ENCODE data around the gene ZSWIM6. TPM values are rescaled to one million over a fixed set of nuclear protein-coding genes. Genes with fewer than 3 reads are reported as not detected.

ZSWIM6 gene
- total and polyA plus RNA-seq, 2 of the 4 experiments (the other 2 are of a cell fraction): 10.8 to 14.1 TPM

- Histone ChIP-seq H3K23ac (ENCODE audit: low read depth, low read length) (no peak overlapping the region), H3K27ac (ENCODE audit: insufficient read depth, low read length) (no peak overlapping the region), H2AK9ac (replicated peaks; ENCODE audit: low read depth, low read length, poor library complexity) (no peak overlapping the region), H2BK120ac (ENCODE audit: low read depth, low read length) (no peak overlapping the region), H3K9me1 (ENCODE audit: insufficient read depth, low read length) (peaks cover 10% of the 10 kb centered on the region), H3K56ac (ENCODE audit: extremely low read depth, insufficient read depth, low read length) (no peak overlapping the region), H3K4me3 (ENCODE audit: insufficient read depth, low read depth, low read length) (no peak overlapping the region), H3K14ac (replicated peaks; ENCODE audit: low read depth, low read length) (no peak overlapping the region), H2BK15ac (ENCODE audit: low read depth, low read length) (no peak overlapping the region), H3K18ac (ENCODE audit: low read depth, low read length) (no peak overlapping the region), H2AK5ac (ENCODE audit: low read depth, low read length) (no peak overlapping the region), H3K4ac (ENCODE audit: low read depth, low read length) (no peak overlapping the region), H3K9me3 (ENCODE audit: control insufficient read depth, insufficient read depth, low read length) (no peaks in the 10 kb centered on the region), H4K5ac (ENCODE audit: low read depth, low read length) (no peak overlapping the region), H3K79me1 (ENCODE audit: low read depth in 1 of 2, low read length in 2 of 2) (peaks cover 25 to 38% of the 10 kb centered on the region in 2 experiments), H4K8ac (ENCODE audit: low read depth in 2 of 2, low read length in 2 of 2) (no peak overlapping the region), H4K91ac (ENCODE audit: insufficient read depth, low read depth, low read length) (no peak overlapping the region), H3K36me3 (ENCODE audit: control insufficient read depth, insufficient read depth, low read length) (peaks cover 21% of the 10 kb centered on the region), H3K27me3 (ENCODE audit: control insufficient read depth, insufficient read depth, low read length) (no peaks in the 10 kb centered on the region), H2BK20ac (ENCODE audit: low read depth, low read length) (no peak overlapping the region), H4K20me1 (ENCODE audit: insufficient read depth, low read length) (peaks cover 8% of the 10 kb centered on the region; the same call in 1 of the 2 replicates), H2BK5ac (ENCODE audit: low read depth, low read length, poor library complexity, severe bottlenecking) (no peak overlapping the region), H3K9ac (ENCODE audit: low read depth, low read length) (no peak overlapping the region), H3K4me2 (ENCODE audit: low read depth, low read length) (no peak overlapping the region), H2AFZ (replicated peaks; ENCODE audit: low read length, poor library complexity) (no peak overlapping the region), H3K4me1 (ENCODE audit: control insufficient read depth, insufficient read depth, low read length) (peaks cover 5% of the 10 kb centered on the region; the same call in 1 of the 2 replicates)
- ChIA-PET CTCF (no interaction called here), POLR2A (ENCODE audit: unreplicated experiment) (interaction anchor here (0.6 kb wide), 1 partner anchor 180 kb away, joined by 3 read pairs; no protein-coding TSS in a partner anchor)
- ATAC-seq (ENCODE audit: low read depth): no peak
- in situ Hi-C loops (cut with MboI; ENCODE audit: low sequenced_read_pairs) (no loop called here), intact Hi-C loops (cut with micrococcal nuclease) (no loop called here), dilution Hi-C loops (cut with HindIII; ENCODE audit: low sequenced_read_pairs, unreplicated experiment) (no loop called here)
- TF ChIP-seq FOS (IDR thresholded peaks at IDR 0.05; ENCODE audit: low read depth, low read length): no peak
- TF ChIP-seq MAFK (IDR thresholded peaks at IDR 0.05; ENCODE audit: low read depth, low read length): peak; percentile 58
- BruUV-seq (replicated peaks): no TSS peak
- DNase-seq: peak; percentile 7
- WGBS, 2 experiments (ENCODE audit: extremely low coverage in 2 of 2, insufficient read length in 1 of 2): 80% methylated on average over 1 of the region's 12 CpGs; no CpG with 5 or more reads in 1 of the 2 experiments
Observed at GRCh38 chr5:61525512-61526206, 193.6 kb downstream of the ZSWIM6 start.
